ENCODE results near the gene ANGPTL7.

DNA sequence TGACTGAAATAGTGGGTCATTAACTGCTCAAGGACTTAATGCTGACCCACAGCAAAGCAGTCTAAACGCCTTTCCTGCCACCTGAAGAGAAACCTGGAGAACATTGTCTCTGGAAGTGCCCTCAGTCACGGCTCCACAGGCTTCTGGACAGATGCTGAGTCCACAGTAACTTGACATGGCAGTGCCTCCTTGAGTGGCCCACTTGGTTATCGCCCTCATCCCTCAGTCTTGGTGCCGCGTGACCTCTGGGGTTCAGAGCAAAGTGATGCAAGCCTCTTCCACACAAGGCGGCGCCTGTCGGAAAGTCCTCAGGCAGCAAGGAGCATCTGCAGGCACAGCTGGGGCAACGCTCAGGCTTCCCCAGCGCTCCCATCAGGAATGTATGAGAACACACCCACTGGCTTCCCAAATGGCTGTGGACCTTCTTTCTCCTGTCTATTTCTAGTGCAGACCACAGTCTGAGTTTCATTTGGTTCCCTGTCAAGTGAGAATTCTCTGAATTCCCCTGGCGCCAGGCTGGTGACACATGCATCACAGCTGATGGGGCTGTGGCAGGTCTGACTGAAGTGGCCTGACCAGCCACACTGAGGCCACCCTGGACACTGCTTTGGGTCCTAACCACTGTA is 13.0 kb upstream of the ANGPTL7 start:
- TF ChIP-seq, protein P1, sequence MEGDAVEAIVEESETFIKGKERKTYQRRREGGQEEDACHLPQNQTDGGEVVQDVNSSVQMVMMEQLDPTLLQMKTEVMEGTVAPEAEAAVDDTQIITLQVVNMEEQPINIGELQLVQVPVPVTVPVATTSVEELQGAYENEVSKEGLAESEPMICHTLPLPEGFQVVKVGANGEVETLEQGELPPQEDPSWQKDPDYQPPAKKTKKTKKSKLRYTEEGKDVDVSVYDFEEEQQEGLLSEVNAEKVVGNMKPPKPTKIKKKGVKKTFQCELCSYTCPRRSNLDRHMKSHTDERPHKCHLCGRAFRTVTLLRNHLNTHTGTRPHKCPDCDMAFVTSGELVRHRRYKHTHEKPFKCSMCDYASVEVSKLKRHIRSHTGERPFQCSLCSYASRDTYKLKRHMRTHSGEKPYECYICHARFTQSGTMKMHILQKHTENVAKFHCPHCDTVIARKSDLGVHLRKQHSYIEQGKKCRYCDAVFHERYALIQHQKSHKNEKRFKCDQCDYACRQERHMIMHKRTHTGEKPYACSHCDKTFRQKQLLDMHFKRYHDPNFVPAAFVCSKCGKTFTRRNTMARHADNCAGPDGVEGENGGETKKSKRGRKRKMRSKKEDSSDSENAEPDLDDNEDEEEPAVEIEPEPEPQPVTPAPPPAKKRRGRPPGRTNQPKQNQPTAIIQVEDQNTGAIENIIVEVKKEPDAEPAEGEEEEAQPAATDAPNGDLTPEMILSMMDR (IDR thresholded peaks at IDR 0.05), result no peak
- TF ChIP-seq POLR2A (IDR thresholded peaks at IDR 0.05), result no peak

Measured in vagina (tissue), 2 donors.